Inferior parietal cortex (tissue), 1 donor: ENCODE results near the gene RPRML.

Experiments used
- DNase-seq: peaks from one replicate; pipeline ENCODE4 v3.0.0-alpha.2; 2016; ENCODE audit errors: extremely low spot score

Gene RPRML

GRCh38 chr17:46944931-46945330 lies 34.1 kb downstream of the RPRML start:
- DNase-seq = no peak

GRCh38 chr17:46943501-46944393 lies 35.3 kb downstream of the RPRML start:
- DNase-seq = no peak

DNA sequence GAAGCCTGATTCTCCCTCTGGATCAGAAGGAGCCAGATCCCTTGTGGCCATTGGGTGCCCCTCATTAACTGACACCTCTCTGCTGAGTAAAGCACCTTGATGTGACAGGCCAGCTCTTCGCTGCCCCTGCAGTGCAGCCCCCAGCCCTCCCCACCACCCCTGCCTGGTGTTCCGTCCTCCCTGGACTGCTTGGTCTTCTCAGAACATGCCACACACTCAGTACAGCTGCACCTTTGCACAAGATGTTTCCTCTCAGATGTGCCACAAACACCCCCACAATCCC lies 35.9 kb downstream of the RPRML start:
- no peak for DNase-seq

GRCh38 chr17:46942441-46943217 lies 36.4 kb downstream of the RPRML start:
- peak; percentile 80 for DNase-seq

DNA sequence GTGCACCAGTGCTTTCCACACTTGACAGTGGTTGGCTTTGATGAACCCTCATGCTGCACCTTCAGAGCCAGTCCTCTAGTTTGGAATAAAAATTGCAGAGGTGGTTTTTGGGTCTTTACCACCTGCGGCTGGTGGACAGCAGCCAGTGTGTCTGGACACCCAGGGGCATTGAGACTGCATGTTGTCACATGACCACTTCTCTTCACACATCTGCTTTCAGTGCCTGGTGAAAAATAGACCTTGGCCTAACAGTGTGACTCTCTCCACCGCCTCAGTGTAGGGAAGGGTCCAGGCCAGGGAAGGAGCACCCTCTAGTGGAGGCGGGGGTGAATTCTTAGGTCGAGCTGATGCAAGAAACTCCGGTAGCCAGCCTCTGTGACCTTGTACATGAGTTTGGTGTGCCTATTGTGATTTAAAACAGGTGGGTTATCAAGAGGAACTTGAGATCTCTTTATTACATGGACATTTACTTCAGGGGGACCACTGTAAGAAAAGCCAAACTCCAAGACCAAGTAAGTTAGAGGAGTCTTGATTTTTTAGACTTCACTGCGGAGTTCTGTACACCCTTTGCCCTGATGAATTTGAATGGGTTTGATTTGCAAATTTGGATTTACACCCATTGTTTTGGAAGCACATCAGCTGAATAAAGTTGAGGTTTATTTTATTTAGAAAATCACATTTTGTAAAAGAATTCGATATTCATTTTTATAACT lies 38.2 kb downstream of the RPRML start:
- peak; percentile 83 for DNase-seq

GRCh38 chr17:46935658-46936266 lies 43.3 kb downstream of the RPRML start:
- no peak for DNase-seq

GRCh38 chr17:46931596-46931995 lies 47.5 kb downstream of the RPRML start:
- DNase-seq = no peak

- DNase-seq = no peak
These were observed 49.0 kb downstream of the RPRML start for GRCh38 chr17:46930051-46930450.

DNA sequence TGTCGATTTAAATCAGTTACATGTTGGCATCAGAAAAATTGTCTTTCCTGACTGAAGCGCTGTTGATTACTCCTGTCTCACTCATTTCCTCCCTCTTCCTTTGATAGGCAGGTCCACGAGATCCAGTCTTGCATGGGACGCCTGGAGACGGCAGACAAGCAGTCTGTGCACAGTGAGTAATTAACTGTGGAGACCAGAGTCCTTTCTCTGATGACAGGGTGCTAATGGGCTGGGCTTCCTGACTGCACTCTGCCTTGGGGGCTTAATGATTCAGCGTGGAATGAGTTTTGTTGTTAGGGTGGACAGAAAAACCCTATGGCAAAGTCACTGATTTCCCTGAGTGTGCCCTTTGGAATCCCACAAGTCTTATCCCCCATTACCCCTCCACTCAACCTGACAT lies 49.6 kb downstream of the RPRML start:
- DNase-seq = no peak

DNA sequence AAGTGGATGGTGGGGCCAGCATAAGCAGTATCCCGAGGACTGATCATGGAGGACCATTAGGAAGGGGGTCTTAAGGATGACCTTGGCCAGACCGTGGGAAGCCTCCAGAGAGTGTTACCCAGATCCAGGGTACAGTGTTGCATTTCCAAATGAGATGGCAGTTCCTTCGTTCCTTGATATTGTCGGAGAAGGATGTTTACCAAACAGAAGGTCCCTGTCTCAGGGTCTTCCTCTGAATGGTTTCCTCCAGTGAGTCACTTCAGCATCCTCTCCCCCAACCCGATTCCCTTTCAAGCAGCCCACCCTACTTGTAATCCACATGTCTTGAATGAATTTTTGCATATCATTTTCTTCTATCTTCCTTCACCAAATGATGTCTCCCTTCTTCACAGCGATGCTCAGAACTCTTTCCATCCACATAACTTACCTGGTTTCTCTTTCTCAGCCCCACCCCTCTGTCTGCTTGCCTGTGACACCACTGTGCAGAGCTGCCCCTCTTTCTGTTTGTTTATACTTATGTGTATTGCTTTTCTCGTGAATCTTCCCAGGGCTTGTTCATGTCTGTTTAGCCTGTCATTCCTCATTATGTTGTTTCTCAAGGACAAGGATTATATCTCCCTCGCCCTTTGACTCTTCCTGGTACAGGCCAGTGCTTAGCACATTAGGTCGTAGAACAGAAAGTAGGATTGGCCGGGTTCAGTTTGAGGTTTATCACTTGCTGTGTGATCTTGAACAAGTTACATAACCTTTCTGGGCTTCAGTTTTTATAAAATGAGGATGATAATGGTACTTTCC lies 50.4 kb downstream of the RPRML start:
- no peak for DNase-seq
